PC-3 (cell line): ENCODE data around the gene OR2T12. TPM values are rescaled to one million over a fixed set of nuclear protein-coding genes. Genes with fewer than 3 reads are reported as not detected.
"Not testable (repeated sequence)": the region's sequence is repeated elsewhere in the genome, so short reads cannot be mapped to it uniquely, and the experiment has no call there.

Source experiments
- ATAC-seq: fragments of 200-7000 bp; cut with Tn5 transposase; 2 replicates; pipeline ENCODE4 v1.9.1; 2020; ENCODE audit warnings: mild to moderate bottlenecking, moderate library complexity
- BruUV-seq: library from RNA; stranded (reverse); fragments of 400-500 nt; replicated peaks from 2 replicates; lab custom pipeline; 2021; lab: Mats Ljungman, UMichigan
- CTCF ChIA-PET: fragments of 300-600 bp; sonication (Branson Sonifier 250); formaldehyde crosslinking; loops from one replicate; lab custom pipeline; 2022; ENCODE audit warnings: antibody characterized with exemption; lab: Charles Lee
- POLR2A ChIA-PET: fragments of 300-600 bp; sonication (Branson Sonifier 250); formaldehyde crosslinking; loops from one replicate; lab custom pipeline; 2022; ENCODE audit warnings: antibody characterized with exemption; ENCODE audit not compliant: unreplicated experiment; lab: Charles Lee
- DNase-seq: peaks from one replicate; pipeline ENCODE4 v3.0.0-alpha.2; 2015
- H2AFZ ChIP-seq: fragments of 300-600 bp; sonication (generic); 2 replicates; pipeline ENCODE4 v1.6.0; 2016; ENCODE audit warnings: antibody characterized with exemption, low read length
- H3F3A ChIP-seq: fragments of 300-600 bp; sonication (generic); one replicate; pipeline ENCODE4 v1.6.0; 2017; ENCODE audit warnings: antibody characterized with exemption, low read length, control low read depth, mild to moderate bottlenecking; ENCODE audit not compliant: unreplicated experiment
- H3K27ac ChIP-seq: fragments of 300-600 bp; sonication (generic); 2 replicates; pipeline ENCODE4 v1.5.1; 2016; ENCODE audit warnings: mild to moderate bottlenecking, low read length
- H3K27me3 ChIP-seq: fragments of 300-600 bp; sonication (generic); 2 replicates; pipeline ENCODE4 v1.6.1; 2016; ENCODE audit warnings: low read length, mixed read lengths
- H3K36me3 ChIP-seq: fragments of 300-600 bp; sonication (generic); 2 replicates; pipeline ENCODE4 v1.6.1; 2016; ENCODE audit warnings: low read depth, mixed run types, low read length, mixed read lengths
- H3K4me1 ChIP-seq: fragments of 300-600 bp; sonication (generic); 2 replicates; pipeline ENCODE4 v1.5.1; 2016; ENCODE audit warnings: low read length; ENCODE audit not compliant: insufficient read depth
- H3K4me2 ChIP-seq: fragments of 300-600 bp; sonication (generic); 2 replicates; pipeline ENCODE4 v1.6.0; 2016; ENCODE audit warnings: low read length
- H3K4me3 ChIP-seq: fragments of 300-600 bp; sonication (generic); 2 replicates; pipeline ENCODE4 v1.5.1; 2016; ENCODE audit warnings: mild to moderate bottlenecking, low read length, mixed read lengths
- H3K79me2 ChIP-seq: fragments of 300-600 bp; sonication (generic); 2 replicates; pipeline ENCODE4 v1.6.1; 2017; ENCODE audit warnings: low read length, mixed read lengths
- H3K9ac ChIP-seq: fragments of 300-600 bp; sonication (generic); 2 replicates; pipeline ENCODE4 v1.6.0; 2016; ENCODE audit warnings: mild to moderate bottlenecking, low read length
- H3K9me2 ChIP-seq: fragments of 300-600 bp; sonication (generic); replicated peaks from 2 replicates; pipeline ENCODE4 v1.6.1; 2016; ENCODE audit warnings: mixed run types, low read length, mixed read lengths
- H3K9me3 ChIP-seq: fragments of 300-600 bp; sonication (generic); 2 replicates; pipeline ENCODE4 v1.6.1; 2016; ENCODE audit warnings: low read length, mixed read lengths
- H4K20me1 ChIP-seq: fragments of 300-600 bp; sonication (generic); 2 replicates; pipeline ENCODE4 v1.6.1; 2016; ENCODE audit warnings: low read length, mixed read lengths
- CTCF ChIP-seq: fragments of 300-600 bp; sonication (generic); conservative IDR thresholded peaks from 2 replicates; pipeline ENCODE4 v1.5.1; 2017; ENCODE audit warnings: antibody characterized with exemption, low read depth, mild to moderate bottlenecking, low read length
- EZH2 ChIP-seq: fragments of 300-600 bp; sonication (generic); IDR thresholded peaks from one replicate; pipeline ENCODE4 v1.6.1; 2017; ENCODE audit warnings: antibody characterized with exemption, mild to moderate bottlenecking, low read length; ENCODE audit not compliant: unreplicated experiment
- EZH2phosphoT487 ChIP-seq: fragments of 300-600 bp; sonication (generic); IDR thresholded peaks from 2 replicates; pipeline ENCODE4 v1.6.1; 2018; ENCODE audit warnings: mild to moderate bottlenecking, antibody characterized with exemption, low read length, borderline replicate concordance
- intact Hi-C: fragments of 100-400 bp; cut with micrococcal nuclease; formaldehyde crosslinking; loops from 2 replicates; pipeline ENCODE4 v1.9.0; 2023
- total RNA-seq: library from RNA; depleted of rRNA; stranded (reverse); fragments of >200 nt; gene quantifications from 2 replicates; pipeline ENCODE4 v1.2.3, GENCODE V29; 2014

The OR2T12 gene
- total RNA-seq, 1 experiment from 2014 or later = not detected

- no peak overlapping the region for H3K4me2 ChIP-seq
- 0 out of 2 replicates have a peak, but pooled peaks cover 5% of the 10 kb centered on the region for H3K9me3 ChIP-seq
- H3K4me3 ChIP-seq = no peak overlapping the region
- intact Hi-C loops = no loop called here
- ChIA-PET POLR2A (no interaction called here), CTCF (no interaction called here)
- H4K20me1 ChIP-seq = no peaks in the 10 kb centered on the region
- H3K27ac ChIP-seq = no peak overlapping the region
- no peaks in the 10 kb centered on the region for H3K36me3 ChIP-seq
- no peaks in the 10 kb centered on the region for H3F3A ChIP-seq
- no peak for DNase-seq
- ATAC-seq = no peak
- no TSS peak for BruUV-seq
- H3K4me1 ChIP-seq = 0 out of 2 replicates have a peak, but pooled peaks cover 3% of the 10 kb centered on the region
- no peak overlapping the region for H3K9ac ChIP-seq
- TF ChIP-seq EZH2phosphoT487 = no peak
- no peak for TF ChIP-seq CTCF
- no peak for TF ChIP-seq EZH2
- 0 out of 2 replicates have a peak overlapping the region, but pooled peaks have one; percentile 10 for H2AFZ ChIP-seq
- H3K79me2 ChIP-seq = no peaks in the 10 kb centered on the region
- no peaks in the 10 kb centered on the region for H3K27me3 ChIP-seq
- no peaks in the 10 kb centered on the region for H3K9me2 ChIP-seq
These were observed 2.9 kb upstream of the OR2T12 start for GRCh38 chr1:248306103-248306502.

GRCh38 chr1:248305672-248306071 lies 2.4 kb upstream of the OR2T12 start:
- H3K27me3 ChIP-seq, H3K4me2 ChIP-seq, intact Hi-C loops, BruUV-seq, H4K20me1 ChIP-seq, POLR2A ChIA-PET, CTCF ChIA-PET, H3K4me3 ChIP-seq, H3K9me2 ChIP-seq, H3K79me2 ChIP-seq, H3K36me3 ChIP-seq, H3K27ac ChIP-seq, H3K4me1 ChIP-seq, H3K9ac ChIP-seq, H3K9me3 ChIP-seq, H3F3A ChIP-seq: not testable (repeated sequence)
- 0 out of 2 replicates have a peak overlapping the region, but pooled peaks have one; percentile 10 for H2AFZ ChIP-seq
- ATAC-seq (peak; percentile 63), DNase-seq (peak; percentile 53)

GRCh38 chr1:248288391-248288790 lies 14.8 kb downstream of the OR2T12 start:
- ATAC-seq = no peak

More at GRCh38 chr1:248288391-248288790, 14.8 kb downstream of the OR2T12 start:
- Histone ChIP-seq H2AFZ (no peak overlapping the region), H4K20me1 (no peaks in the 10 kb centered on the region), H3K79me2 (no peaks in the 10 kb centered on the region), H3K9me3 (0 out of 2 replicates have a peak, but pooled peaks cover 3% of the 10 kb centered on the region), H3K36me3 (no peaks in the 10 kb centered on the region), H3K4me2 (no peak overlapping the region), H3F3A (no peaks in the 10 kb centered on the region), H3K27me3 (no peaks in the 10 kb centered on the region), H3K4me3 (no peak overlapping the region), H3K27ac (no peak overlapping the region), H3K9ac (no peak overlapping the region), H3K9me2 (no peaks in the 10 kb centered on the region; the same call in 1 of the 2 replicates), H3K4me1 (no peaks in the 10 kb centered on the region)
- TF ChIP-seq CTCF = no peak
- TF ChIP-seq EZH2phosphoT487 = no peak
- no peak for TF ChIP-seq EZH2
- CTCF ChIA-PET = no interaction called here
- POLR2A ChIA-PET = no interaction called here
- intact Hi-C loops = no loop called here
- BruUV-seq = no TSS peak
- no peak for DNase-seq
